Ascending aorta (tissue), 2 donors: ENCODE data around the gene PRKCI. TPM values are rescaled to one million over a fixed set of nuclear protein-coding genes. Genes with fewer than 3 reads are reported as not detected.

ENCODE experiments used
- DNase-seq, 2 donors: peaks; one replicate each; pipeline ENCODE4 v3.0.0-alpha.2; 2019; ENCODE audit warnings: low spot score in 2 of 2
- H3K27ac ChIP-seq, 2 donors: fragments of 200-600 bp; sonication (generic); one replicate each; pipeline ENCODE4 v1.5.1; 2016 to 2017; ENCODE audit warnings: mild to moderate bottlenecking in 1 of 2
- H3K27me3 ChIP-seq: fragments of 200-600 bp; sonication (generic); one replicate; pipeline ENCODE4 v1.5.1; 2017
- H3K36me3 ChIP-seq, 2 donors: fragments of 200-600 bp; sonication (generic); one replicate each; pipeline ENCODE4 v1.5.1; 2016
- H3K4me1 ChIP-seq, 2 donors: fragments of 200-600 bp; sonication (generic); one replicate each; pipeline ENCODE4 v1.5.1; 2016 to 2017; ENCODE audit warnings: mild to moderate bottlenecking in 1 of 2
- H3K4me3 ChIP-seq, 2 donors: fragments of 200-600 bp; sonication (generic); one replicate each; pipeline ENCODE4 v1.5.1; 2016 to 2017; ENCODE audit warnings: mild to moderate bottlenecking in 1 of 2
- H3K9me3 ChIP-seq, 2 donors: fragments of 200-600 bp; sonication (generic); one replicate each; pipeline ENCODE4 v1.5.1; 2016
- CTCF ChIP-seq, 3 experiments: fragments of 200-600 bp in 2 of 3; fragments of 450-650 bp in 1 of 3; sonication (generic) in 2 of 3; IDR thresholded peaks; one replicate each; pipeline ENCODE4 v1.5.1; 2016 to 2019; ENCODE audit warnings: antibody characterized with exemption in 3 of 3, mild to moderate bottlenecking in 1 of 3, moderate library complexity in 1 of 3
- intact Hi-C: fragments of 100-400 bp; cut with DNase I; formaldehyde crosslinking; loops from one replicate; pipeline ENCODE4 v1.15.1; 2023
- total RNA-seq: library from RNA; depleted of rRNA; stranded (reverse); fragments of >200 nt; gene quantifications from one replicate; pipeline ENCODE4 v1.1.0, GENCODE V29; 2016

PRKCI gene
- total RNA-seq, 1 donor from 2014 or later: 20.3 TPM

DNA sequence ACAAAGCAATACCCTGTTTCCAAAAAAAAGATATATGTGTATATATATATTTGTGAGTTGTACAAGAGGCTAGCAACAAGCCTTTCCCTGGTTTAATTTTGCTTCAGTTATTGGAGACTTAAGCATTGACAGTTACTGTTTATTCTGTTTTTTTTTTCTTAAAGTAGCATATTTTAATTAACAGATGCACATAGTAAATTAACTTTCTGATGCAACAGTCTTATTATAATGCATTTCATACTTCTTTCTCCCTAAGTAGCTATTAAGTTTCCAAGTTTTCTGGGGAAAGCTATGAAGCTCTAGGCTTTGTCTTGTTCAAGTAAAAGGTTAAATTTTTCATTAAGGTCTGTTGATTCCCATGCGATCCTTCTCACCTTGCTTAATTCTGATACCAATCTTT lies 17.9 kb downstream of the PRKCI start:
- no peak for DNase-seq
- no peak overlapping the region for H3K27ac ChIP-seq
- no peaks in the 10 kb centered on the region for H3K27me3 ChIP-seq
- no peaks in the 10 kb centered on the region for H3K4me1 ChIP-seq
- intact Hi-C loops: no loop called here
- no peak for TF ChIP-seq CTCF (IDR thresholded peaks at IDR 0.05)
- H3K4me3 ChIP-seq: no peak overlapping the region
- H3K9me3 ChIP-seq: no peaks in the 10 kb centered on the region
- peaks cover 26 to 43% of the 10 kb centered on the region in 2 donors for H3K36me3 ChIP-seq

DNA sequence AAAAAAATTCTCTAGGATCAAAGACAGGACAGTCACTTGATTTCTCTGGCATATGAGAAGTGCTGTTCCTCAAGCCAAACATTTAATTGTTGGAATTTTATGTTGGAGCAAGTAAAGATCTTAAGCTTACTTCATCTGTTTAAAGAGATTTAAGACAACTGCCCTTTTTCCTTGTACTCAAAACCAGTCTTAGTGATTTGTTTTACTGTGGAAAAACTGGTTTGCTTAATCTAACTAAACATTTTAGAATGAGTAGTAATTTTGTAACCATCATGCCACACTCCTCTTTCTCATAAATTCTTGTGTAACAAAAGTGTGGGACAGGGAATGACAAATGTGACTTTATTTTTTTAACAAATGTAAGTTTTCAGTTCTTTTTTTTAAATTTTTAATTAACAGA lies 18.4 kb downstream of the PRKCI start:
- peaks cover 25 to 47% of the 10 kb centered on the region in 2 donors for H3K36me3 ChIP-seq

DNA sequence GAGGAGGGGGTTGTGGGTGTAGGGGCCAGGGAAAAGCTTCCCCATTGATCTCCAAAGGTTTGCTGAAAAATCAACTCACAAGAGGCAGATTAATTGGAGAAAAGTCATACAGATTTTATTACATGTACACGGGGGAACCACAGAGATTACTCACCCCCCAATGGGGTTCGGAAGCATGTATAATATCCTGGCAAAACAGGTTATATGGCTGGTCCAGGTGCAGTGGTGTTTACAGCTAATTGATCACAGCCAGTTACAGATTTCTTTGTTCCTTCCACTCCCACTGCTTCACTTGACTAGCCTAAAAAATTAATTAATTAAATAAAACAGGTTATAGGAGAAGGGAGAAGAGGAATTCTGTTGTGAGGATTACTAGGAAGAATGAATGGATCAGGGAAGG lies 22.4 kb downstream of the PRKCI start:
- DNase-seq: no peak
- Histone ChIP-seq H3K4me1 (no peaks in the 10 kb centered on the region), H3K4me3 (no peak overlapping the region), H3K36me3 (peaks cover 8 to 26% of the 10 kb centered on the region in 2 donors), H3K27ac (no peak overlapping the region), H3K9me3 (no peaks in the 10 kb centered on the region), H3K27me3 (no peaks in the 10 kb centered on the region)
- TF ChIP-seq CTCF (IDR thresholded peaks at IDR 0.05): no peak
- intact Hi-C loops: no loop called here

More for the DNA sequence above, 18.4 kb downstream of the PRKCI start:
- Histone ChIP-seq H3K27me3 (no peaks in the 10 kb centered on the region), H3K4me3 (no peak overlapping the region), H3K27ac (no peak overlapping the region), H3K4me1 (no peaks in the 10 kb centered on the region), H3K9me3 (no peaks in the 10 kb centered on the region)
- intact Hi-C loops: no loop called here
- DNase-seq: no peak
- TF ChIP-seq CTCF (IDR thresholded peaks at IDR 0.05): no peak

- DNase-seq: no peak
- Histone ChIP-seq H3K27me3 (no peaks in the 10 kb centered on the region), H3K36me3 (peaks cover 8 to 24% of the 10 kb centered on the region in 2 donors), H3K4me1 (no peaks in the 10 kb centered on the region), H3K27ac (no peak overlapping the region), H3K4me3 (no peak overlapping the region), H3K9me3 (no peaks in the 10 kb centered on the region)
- TF ChIP-seq CTCF (IDR thresholded peaks at IDR 0.05): no peak
- intact Hi-C loops: no loop called here
Observed at GRCh38 chr3:170247875-170248274, 25.7 kb downstream of the PRKCI start.

GRCh38 chr3:170256597-170256996 lies 34.4 kb downstream of the PRKCI start:
- Histone ChIP-seq H3K36me3 (peaks cover 7 to 20% of the 10 kb centered on the region in 2 donors), H3K27me3 (no peaks in the 10 kb centered on the region), H3K4me1 (no peaks in the 10 kb centered on the region), H3K9me3 (peaks cover 0 to 13% of the 10 kb centered on the region in 2 donors), H3K27ac (no peak overlapping the region), H3K4me3 (no peak overlapping the region)
- TF ChIP-seq CTCF (IDR thresholded peaks at IDR 0.05): no peak
- no peak for DNase-seq
- intact Hi-C loops: no loop called here

GRCh38 chr3:170257145-170257544 lies 34.9 kb downstream of the PRKCI start:
- Histone ChIP-seq H3K27ac (no peak overlapping the region), H3K4me1 (no peaks in the 10 kb centered on the region), H3K27me3 (no peaks in the 10 kb centered on the region), H3K9me3 (peaks cover 0 to 13% of the 10 kb centered on the region in 2 donors), H3K4me3 (no peak overlapping the region), H3K36me3 (peaks cover 7 to 24% of the 10 kb centered on the region in 2 donors)
- no peak for DNase-seq
- no peak for TF ChIP-seq CTCF (IDR thresholded peaks at IDR 0.05)
- intact Hi-C loops: no loop called here
